Stimulated activated CD8-positive, alpha-beta memory T cell treated with anti-CD3 and anti-CD28 coated beads, Interleukin-12 subunit alpha, Interleukin-12 subunit beta, amount 100 ng/mL, for 4 hours (primary cell): ENCODE measurements around the gene GADD45G.

ENCODE experiments used
- DNase-seq: peaks from one replicate; pipeline ENCODE4 v3.0.0-alpha.2; 2020; ENCODE audit warnings: low read depth

The GADD45G gene

DNA sequence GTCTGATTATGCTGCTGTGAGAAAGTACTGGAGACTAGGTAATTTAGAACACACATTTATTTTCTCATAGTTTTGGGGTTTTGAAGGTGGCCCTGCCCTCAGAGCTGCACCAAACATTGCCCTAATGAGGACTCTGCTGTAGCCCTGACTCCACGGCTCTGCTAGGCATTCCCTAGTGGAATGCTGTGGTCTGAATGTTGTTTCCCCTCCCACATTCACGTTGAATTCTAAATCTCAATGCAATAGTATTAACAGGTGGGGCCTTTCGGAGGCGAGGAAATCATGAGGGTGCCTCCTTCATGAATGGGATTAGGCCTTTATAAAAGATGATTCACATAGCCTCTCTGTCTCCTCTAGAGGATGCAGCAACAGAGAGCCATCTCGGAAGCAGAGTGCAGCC, 25.7 kb downstream of the GADD45G start:
- DNase-seq, result no peak

- no peak for DNase-seq
Observed at GRCh38 chr9:89631384-89631783, 26.6 kb downstream of the GADD45G start.

GRCh38 chr9:89632192-89632733, 27.5 kb downstream of the GADD45G start:
- DNase-seq, result no peak

GRCh38 chr9:89632736-89633135, 27.9 kb downstream of the GADD45G start:
- DNase-seq, result no peak

DNA sequence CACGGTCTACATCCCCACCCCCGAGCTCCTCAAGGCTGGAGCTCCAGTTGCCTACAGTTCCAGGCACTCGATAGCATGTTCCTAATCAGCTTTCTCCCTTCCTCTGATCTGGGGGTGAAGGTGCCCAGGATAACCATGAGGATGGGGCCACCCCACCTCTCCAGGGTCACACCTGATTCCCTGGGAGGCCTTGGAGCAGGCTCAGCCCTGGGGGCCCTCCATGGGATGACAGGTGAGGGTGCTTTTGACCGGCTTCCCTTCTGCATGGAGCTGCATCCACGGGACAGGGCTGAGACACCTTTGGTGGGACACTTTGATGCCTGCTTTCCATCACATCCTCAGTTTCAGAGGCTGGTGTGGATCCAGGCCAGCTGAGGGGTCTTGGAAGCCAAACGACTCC, 28.6 kb downstream of the GADD45G start:
- DNase-seq, result no peak

- no peak for DNase-seq
Observed at GRCh38 chr9:89633920-89634319, 29.1 kb downstream of the GADD45G start.

DNA sequence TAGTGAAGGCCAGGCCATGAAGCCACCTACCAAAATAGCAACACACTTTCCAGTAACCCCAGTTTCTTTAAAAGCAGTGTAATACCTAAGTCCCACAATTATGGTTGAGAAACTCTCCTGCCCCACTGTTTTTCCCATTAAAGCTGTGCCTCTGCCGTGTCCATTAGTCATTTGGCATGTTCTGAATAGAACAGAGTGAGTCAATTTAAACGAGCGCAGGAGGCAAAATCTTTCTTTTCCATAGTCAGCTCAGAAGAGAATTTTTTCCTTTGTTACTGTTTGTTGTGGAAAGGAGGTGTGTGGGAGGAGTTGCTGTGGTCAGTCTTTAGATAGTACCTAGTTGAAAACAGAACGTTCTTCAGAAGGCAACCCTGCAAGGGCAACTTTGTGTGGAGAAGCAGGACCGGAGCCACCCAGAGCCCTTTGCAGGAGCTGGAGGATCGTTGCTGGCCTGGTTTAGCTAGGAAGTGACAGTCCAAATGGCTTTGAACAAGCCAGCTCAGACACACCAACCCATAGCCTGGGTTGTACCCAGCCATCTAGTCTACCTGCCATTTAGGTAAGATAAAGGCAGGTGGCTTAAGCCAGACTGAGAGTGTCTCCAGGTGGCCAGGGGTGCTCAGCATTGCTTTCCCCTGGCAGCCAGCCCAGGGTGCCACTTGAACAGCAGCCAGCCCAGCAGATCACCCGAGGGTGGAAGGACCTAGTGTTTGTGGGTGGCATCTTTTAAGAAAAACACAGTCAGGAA, 30.4 kb downstream of the GADD45G start:
- DNase-seq, result no peak

DNA sequence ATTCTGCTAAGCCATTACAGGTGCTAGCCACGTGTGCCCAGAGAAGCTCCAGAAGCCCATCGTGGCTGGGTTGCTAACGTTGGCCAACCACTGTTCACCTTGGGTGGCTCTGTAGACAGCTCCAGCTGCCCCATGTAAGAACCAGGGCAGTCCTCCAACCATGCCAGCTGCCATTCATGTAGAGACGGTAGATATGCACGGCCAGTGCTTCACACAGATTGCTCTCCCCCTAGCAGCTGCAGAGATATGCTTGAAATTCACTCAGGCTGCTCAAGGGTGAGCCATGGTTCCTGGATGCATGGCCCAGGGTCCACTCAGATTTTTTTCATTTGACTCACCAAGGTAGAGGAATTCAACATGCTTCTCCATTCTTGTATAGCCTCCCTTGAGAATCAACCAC, 31.0 kb downstream of the GADD45G start:
- no peak for DNase-seq

DNA sequence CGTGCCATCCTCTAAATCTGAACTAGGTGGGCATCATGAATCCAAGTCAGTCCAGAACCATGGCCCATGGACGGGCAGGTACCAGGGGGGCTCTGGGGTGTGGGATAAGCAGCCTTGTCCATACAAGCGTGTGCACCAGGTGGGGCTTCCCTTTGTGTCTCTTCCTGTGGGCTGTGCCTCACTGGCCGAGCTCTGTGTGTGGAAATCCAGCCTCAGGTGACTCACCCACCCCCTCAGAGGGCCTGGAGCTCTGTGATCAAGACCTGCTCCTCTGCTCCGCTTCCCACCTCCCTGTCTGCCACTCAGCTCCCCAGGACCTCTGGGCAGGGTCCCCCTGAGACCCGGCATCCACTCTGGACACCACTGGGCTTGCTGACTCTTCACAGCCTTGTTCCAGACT, 33.0 kb downstream of the GADD45G start:
- DNase-seq, result no peak

- no peak for DNase-seq
Observed at GRCh38 chr9:89638359-89638758, 33.5 kb downstream of the GADD45G start.

GRCh38 chr9:89638893-89639292, 34.1 kb downstream of the GADD45G start:
- DNase-seq, result no peak

- no peak for DNase-seq
Observed at GRCh38 chr9:89639367-89639795, 34.6 kb downstream of the GADD45G start.

- DNase-seq, result no peak
Observed at GRCh38 chr9:89639961-89640360, 35.1 kb downstream of the GADD45G start.

GRCh38 chr9:89640361-89640760, 35.5 kb downstream of the GADD45G start:
- no peak for DNase-seq

- DNase-seq, result no peak
Observed at GRCh38 chr9:89640801-89641200, 36.0 kb downstream of the GADD45G start.

GRCh38 chr9:89641980-89642379, 37.2 kb downstream of the GADD45G start:
- no peak for DNase-seq

GRCh38 chr9:89642789-89643188, 38.0 kb downstream of the GADD45G start:
- no peak for DNase-seq

GRCh38 chr9:89646189-89646939, 41.6 kb downstream of the GADD45G start:
- no peak for DNase-seq

GRCh38 chr9:89647366-89648128, 42.7 kb downstream of the GADD45G start:
- no peak for DNase-seq

- no peak for DNase-seq
Observed at GRCh38 chr9:89648247-89649000, 43.6 kb downstream of the GADD45G start.

- no peak for DNase-seq
Observed at GRCh38 chr9:89649039-89649691, 44.4 kb downstream of the GADD45G start.
